Stimulated activated CD8-positive, alpha-beta memory T cell treated with anti-CD3 and anti-CD28 coated beads, Interleukin-12 subunit alpha, Interleukin-12 subunit beta, amount 100 ng/mL, for 24 hours (primary cell): ENCODE measurements around the gene EXD3.

Source experiments
- DNase-seq: peaks from one replicate; pipeline ENCODE4 v3.0.0-alpha.2; 2020; ENCODE audit errors: extremely low read depth

EXD3 gene

DNA sequence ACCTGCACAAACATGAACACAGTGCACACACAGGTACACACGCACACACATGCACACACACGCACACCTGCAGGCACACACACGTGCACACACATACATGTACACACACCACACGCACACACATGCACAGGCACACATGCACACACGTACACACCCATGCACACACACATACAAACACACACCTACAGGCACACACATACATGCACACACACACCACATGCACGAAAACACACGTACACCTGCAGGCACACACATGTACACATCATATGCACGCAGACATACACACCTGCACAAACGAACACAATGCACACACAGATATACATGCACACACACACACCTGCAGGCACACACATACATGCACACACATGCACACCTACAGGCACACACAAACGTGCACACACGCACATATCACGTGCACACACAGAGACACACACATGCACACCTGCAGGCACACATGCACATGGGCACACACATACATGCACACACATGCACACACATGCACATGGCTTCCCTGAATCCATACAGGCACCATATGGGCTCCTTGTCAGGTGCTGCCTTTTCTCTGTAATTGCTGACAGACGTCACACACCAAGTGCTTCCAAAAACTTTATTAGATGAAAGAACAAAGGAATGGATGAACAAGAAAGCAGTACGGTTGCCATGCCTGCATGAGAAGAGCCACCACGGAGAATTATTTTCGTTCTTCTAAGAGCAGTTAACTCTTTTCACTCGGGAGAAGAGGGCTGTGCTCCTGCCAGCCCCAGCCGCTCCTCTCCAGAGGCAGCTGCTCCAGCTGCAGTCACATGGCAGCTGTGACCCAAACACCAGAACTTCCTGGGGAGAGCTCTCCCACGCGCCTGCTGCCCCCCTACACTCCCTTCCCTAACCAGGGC, 57.2 kb downstream of the EXD3 start:
- DNase-seq = no peak

- DNase-seq = no peak
Observed at GRCh38 chr9:137365056-137365455, 57.9 kb downstream of the EXD3 start.

DNA sequence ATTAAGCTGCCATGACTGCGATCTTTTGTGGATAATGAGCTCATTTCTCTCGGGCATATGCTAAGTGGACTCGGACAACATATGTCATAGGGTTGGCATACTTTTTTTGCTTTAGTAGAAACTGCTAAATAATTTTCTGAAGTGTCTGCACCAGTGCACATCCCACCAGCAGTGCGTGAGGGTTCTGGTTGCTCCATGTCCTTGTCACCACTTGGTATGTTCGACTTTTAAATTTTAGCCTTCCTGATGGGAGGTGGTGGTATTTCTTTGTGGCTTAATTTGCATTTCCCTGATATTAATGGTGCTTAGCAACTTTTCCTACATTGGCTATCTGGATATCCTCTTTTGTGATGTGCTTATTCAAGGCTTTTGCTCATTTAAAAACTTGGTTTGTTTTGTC, 63.1 kb downstream of the EXD3 start:
- no peak for DNase-seq

GRCh38 chr9:137358126-137358525, 64.8 kb downstream of the EXD3 start:
- DNase-seq = no peak

DNA sequence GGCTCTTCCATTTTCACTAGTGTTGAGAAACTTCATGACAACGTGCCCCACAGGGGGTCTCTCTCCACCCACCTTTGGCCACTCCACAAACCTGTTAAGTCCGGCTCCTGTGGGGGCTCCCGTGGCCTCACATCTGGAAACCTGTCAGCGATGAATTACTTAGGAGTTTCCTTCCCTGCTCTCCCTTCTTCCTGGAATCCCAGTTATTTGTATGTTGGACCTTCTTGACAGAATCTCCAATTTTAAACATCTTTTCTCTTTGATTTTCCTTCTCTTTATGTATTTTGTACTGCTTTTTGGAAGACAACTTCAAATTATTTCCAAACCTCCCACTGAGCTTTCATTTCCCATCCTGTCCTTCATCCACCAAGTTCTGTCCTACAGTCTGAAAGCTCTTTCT, 65.8 kb downstream of the EXD3 start:
- DNase-seq = no peak

- no peak for DNase-seq
Observed at GRCh38 chr9:137355761-137356365, 67.1 kb downstream of the EXD3 start.

GRCh38 chr9:137354845-137355760, 67.9 kb downstream of the EXD3 start:
- no peak for DNase-seq

- no peak for DNase-seq
Observed at GRCh38 chr9:137354153-137354844, 68.7 kb downstream of the EXD3 start.

DNA sequence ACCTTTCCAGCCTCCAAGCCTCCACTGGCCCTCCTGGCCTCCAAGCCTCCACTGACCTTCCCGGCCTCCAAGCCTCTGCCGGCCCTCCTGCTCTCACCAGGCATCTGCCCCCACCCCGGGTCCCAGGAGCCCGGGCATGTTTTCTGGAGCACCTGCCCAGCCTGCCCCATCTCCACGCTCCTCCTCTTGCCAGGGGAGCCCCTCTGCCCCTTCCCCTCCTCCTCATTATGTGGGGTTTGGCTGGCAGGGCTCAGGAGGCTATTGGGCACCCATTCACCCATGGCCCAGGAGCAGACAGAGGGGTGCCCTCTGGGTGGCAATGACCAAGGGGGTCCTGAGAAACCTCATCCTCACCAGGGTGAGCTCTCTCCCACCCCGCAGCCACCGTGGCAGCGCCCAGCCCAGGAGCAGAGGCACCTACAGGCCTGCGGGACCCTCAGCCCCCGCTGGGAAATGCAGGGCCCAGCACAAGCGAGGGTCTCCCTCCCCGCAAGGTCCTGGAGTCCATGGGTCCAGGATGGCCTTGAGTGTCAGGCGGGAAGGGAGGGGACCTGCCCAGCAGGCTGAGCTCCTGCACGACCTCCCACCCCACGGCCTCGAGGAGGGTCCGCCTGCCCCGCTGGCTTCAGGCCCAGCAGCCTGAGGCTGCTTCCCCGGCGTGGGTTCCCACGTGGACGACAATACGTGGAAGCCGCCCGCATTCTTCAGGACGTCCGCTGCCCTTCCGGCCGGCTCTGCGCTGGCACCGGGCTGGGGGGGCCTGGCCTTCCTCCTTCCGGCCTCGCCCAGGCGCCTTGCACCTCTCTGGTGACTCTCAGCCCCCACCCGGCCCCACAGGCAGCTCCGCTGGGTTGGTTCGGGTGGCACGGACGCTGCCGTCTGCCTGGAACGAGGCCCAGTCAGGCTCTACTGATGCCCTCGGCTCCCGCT, 69.5 kb downstream of the EXD3 start:
- DNase-seq = no peak

DNA sequence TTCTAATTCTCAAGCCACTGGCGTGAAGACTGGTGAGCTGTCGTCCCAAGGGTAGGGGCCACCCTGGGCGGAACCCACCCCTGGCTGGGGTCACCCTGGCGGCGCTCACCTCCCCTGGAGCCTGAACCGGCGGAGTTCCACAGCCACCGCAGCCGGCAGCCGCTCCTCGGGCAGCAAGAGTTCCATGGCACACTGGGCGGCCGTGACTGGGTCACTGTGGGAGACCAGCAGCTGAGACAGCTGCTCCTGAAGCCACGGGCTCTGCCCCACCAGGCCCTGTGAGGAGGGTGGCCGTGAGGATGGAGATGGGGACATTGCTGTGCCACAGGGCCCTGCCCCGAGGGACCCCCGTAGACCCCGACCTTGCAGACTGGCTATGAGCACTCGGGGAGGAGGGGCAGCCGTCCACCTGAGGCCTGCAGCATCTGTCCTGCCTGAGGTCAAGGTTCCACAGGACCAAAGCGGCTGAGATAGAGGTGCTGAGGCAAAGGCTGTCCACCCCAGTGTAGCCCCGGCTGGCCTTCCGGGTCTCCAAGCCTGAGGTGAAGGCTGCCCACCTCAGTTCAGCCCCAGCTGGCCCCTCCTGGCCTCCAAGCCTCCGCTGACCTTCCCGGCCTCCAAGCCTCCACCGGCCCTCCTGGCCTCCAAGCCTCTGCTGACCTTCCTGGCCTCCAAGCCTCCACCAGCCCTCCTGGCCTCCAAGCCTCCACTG, 70.3 kb downstream of the EXD3 start:
- DNase-seq = no peak

- no peak for DNase-seq
Observed at GRCh38 chr9:137351781-137352501, 71.0 kb downstream of the EXD3 start.

DNA sequence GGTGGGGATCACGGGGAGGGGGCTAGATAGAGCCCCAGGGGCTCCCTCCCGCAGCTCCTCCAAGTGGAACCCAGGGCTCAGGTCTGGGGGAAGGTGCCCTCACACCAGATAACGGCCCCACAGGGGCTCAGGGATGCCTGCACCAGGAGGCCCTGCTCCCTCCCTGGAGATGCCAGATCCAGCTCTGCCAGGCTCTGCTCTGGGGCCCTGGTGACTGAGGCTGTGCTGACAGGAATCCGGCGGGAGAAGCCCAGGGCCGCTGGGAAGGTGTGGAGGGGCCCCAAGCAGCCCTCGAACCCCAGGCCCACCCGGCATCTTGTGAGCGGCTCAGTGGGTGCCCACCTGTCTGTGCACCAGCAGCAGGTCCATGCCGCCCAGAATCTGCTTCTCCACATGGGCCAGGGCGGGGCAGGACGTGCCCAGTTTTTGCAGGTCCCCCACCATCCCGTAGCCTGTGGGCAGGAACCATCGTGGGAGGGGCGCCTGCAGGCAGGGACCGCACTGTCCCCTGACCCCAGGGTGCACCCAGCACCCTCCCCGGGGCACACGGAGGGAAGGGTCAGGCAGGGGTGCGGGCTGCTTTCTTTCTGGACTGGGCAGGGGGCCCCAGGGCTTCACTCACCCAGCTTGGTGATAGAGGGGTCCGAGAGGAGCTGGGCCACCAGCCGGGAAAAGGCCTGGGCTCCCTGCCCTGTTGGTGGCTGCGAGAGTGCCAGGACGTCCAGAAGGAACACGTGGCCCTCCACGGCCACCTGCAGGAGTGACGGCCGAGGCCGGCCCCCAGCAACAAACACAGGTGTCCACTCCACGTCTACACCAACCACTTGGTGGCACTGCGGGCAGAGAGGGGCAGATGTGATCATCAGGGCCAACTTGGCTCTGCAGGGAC, 72.0 kb downstream of the EXD3 start:
- DNase-seq = no peak

- DNase-seq = no peak
Observed at GRCh38 chr9:137349471-137350033, 73.4 kb downstream of the EXD3 start.

GRCh38 chr9:137348769-137349470, 74.0 kb downstream of the EXD3 start:
- DNase-seq = no peak

- no peak for DNase-seq
Observed at GRCh38 chr9:137347928-137348327, 75.0 kb downstream of the EXD3 start.

GRCh38 chr9:137342482-137342881, 80.5 kb downstream of the EXD3 start:
- no peak for DNase-seq

DNA sequence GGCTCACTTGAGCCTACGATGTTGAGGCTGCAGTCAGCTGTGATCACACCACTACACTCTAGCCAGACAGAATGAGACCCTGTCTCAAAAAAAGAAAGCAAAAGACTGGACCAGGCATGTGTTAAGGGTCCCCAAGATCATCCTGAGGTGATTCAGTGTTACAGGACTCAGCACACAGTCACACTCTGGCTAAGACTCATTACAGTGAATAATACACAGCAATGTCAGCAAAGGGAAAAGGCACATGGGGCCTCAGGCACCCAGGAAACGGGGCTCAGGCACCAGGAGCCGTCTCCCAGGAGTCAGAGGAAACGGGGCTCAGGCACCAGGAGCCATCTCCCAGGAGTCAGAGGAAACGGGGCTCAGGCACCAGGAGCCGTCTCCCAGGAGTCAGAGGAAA, 81.7 kb downstream of the EXD3 start:
- no peak for DNase-seq
